ENCODE measurements around the gene ERMARD. TPM values are rescaled to one million over a fixed set of nuclear protein-coding genes. Genes with fewer than 3 reads are reported as not detected.

ERMARD gene
- total RNA-seq, result 10 to 100 TPM in 2 of 4 donors, 1 to 10 TPM in 2; 9.0 to 18.9 (median 11.2) TPM

GRCh38 chr6:169751242-169752073 lies at the start of gene ERMARD, which contains the start of gene DYNLT2:
Gene ERMARD (plus strand): TSS chr6:169751622. CDS start chr6:169751658, 36 bp downstream.
Gene DYNLT2 (minus strand): TSS chr6:169751572. CDS start chr6:169751458, 114 bp downstream.
- peak; percentile 81 to 89 for TF ChIP-seq POLR2A (IDR thresholded peaks at IDR 0.05)
- peak; percentile 39 to 59 (median 47) for TF ChIP-seq CTCF (IDR thresholded peaks at IDR 0.05 in 4 of 5, conservative IDR thresholded peaks at IDR 0.05 in 1 of 5)
- DNase-seq (peak; percentile 85 to 93), ATAC-seq (peak; percentile 97 to 98)
- H3K27me3 ChIP-seq, result no peaks in the 10 kb centered on the region
- no peaks in the 10 kb centered on the region for H3K36me3 ChIP-seq
- intact Hi-C loops (cut with DNase I; ENCODE audit: low total_unique reads) (loop anchor here (1.0 kb wide), 3 partner anchors 28 to 803 kb away; partner anchors contain the start of genes C6orf120, TBP and WDR27), in situ Hi-C loops (cut with MboI; ENCODE audit: low sequenced_read_pairs in 4 of 4) (loop anchor here in 3 of 4 donors (10.0 kb wide), 1 partner anchor 803 kb away; the partner anchor contains the start of genes PSMB1 (in 3 of the 3) and TBP (in 3 of the 3))
- H3K9me3 ChIP-seq, result no peaks in the 10 kb centered on the region
- peak within 1 kb of the TSS; percentile 91 to 94 (median 92) for H3K27ac ChIP-seq
- peak within 1 kb of the TSS; percentile 64 to 81 (median 70) for H3K4me3 ChIP-seq
- peaks cover 20% of the 10 kb centered on the region in 2 donors for H3K4me1 ChIP-seq

DNA sequence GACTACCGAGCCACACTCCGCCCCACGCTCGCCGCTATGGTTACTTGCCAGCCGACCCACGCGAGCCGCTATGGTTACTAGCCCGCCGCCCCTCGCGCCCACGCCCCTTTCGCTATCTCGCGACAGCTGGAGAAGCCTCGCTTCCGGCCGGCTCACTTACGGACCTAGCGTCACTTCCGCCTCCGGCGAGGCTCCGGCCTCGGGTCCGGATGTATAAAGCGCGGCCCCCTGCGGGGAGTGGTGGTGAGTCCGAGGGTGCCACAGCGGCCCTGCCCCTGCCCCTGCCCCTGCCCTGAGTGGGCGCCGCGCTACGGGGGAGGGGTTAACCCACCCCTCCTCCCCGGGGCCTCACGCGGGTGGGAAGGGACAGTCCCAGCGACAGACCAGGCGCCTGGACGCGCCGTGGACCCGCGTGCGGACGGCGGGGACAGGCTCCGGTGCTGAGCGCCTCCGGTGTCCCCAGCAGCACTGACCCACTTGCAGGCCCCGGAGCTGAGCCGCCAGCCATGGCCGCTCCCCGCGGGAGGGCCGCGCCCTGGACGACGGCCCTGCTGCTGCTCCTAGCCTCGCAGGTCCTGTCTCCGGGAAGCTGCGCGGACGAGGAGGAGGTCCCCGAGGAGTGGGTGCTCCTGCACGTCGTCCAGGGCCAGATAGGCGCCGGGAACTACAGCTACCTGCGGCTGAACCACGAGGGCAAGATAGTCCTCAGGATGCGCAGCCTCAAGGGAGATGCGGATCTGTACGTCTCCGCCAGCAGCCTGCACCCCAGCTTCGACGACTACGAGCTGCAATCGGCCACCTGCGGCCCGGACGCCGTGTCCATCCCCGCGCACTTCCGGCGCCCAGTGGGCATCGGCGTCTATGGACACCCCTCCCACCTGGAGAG lies 49.2 kb upstream of the ERMARD start, which contains the start of the genes C6orf120 and WDR27:
Gene C6orf120, plus strand, starts transcription at position 173 of the 886 bp plus-strand sequence. Its CDS starts 334 bp downstream, at position 507.
Gene WDR27, minus strand, starts transcription at position 76 of the 886 bp plus-strand sequence. CDS start 13,024 bp downstream, outside the sequence.
- ATAC-seq, result peak; percentile 92 to 95
- intact Hi-C loops (cut with DNase I; ENCODE audit: low total_unique reads), result loop anchor here (1.0 kb wide), 2 partner anchors 21 to 49 kb away; partner anchors contain the start of genes DYNLT2 and ERMARD
- Histone ChIP-seq H3K4me1 (peaks cover 36 to 51% of the 10 kb centered on the region in 2 donors), H3K27ac (peak within 1 kb of the TSS; percentile 87 to 97 (median 95)), H3K27me3 (no peaks in the 10 kb centered on the region), H3K9me3 (no peaks in the 10 kb centered on the region), H3K36me3 (peaks cover 0 to 6% of the 10 kb centered on the region in 2 donors), H3K4me3 (peak within 1 kb of the TSS; percentile 88 to 93 (median 90))
- DNase-seq, result peak; percentile 88 to 92
- in situ Hi-C loops (cut with MboI; ENCODE audit: low sequenced_read_pairs in 4 of 4), result no loop called here
- no peak for TF ChIP-seq CTCF (IDR thresholded peaks at IDR 0.05 in 4 of 5, conservative IDR thresholded peaks at IDR 0.05 in 1 of 5)
- TF ChIP-seq POLR2A (IDR thresholded peaks at IDR 0.05), result peak; percentile 92 to 94

- in situ Hi-C loops (cut with MboI; ENCODE audit: low sequenced_read_pairs in 4 of 4), result no loop called here
- no peak for ATAC-seq
Measured at GRCh38 chr6:169702840-169703246, 48.6 kb upstream of the ERMARD start.

More at GRCh38 chr6:169702840-169703246, 48.6 kb upstream of the ERMARD start:
- Histone ChIP-seq H3K4me3 (peak overlapping the region; percentile 88 to 93 (median 90)), H3K4me1 (peaks cover 33 to 51% of the 10 kb centered on the region in 2 donors), H3K36me3 (peaks cover 0 to 11% of the 10 kb centered on the region in 2 donors), H3K9me3 (no peaks in the 10 kb centered on the region), H3K27me3 (no peaks in the 10 kb centered on the region), H3K27ac (peak overlapping the region; percentile 87 to 97 (median 95))
- DNase-seq, result no peak
- TF ChIP-seq CTCF (IDR thresholded peaks at IDR 0.05 in 4 of 5, conservative IDR thresholded peaks at IDR 0.05 in 1 of 5) (no peak), POLR2A (IDR thresholded peaks at IDR 0.05) (no peak)
- intact Hi-C loops (cut with DNase I; ENCODE audit: low total_unique reads), result loop anchor here (1.0 kb wide), 2 partner anchors 20 to 48 kb away; partner anchors contain the start of genes DYNLT2 and ERMARD

Data from gastrocnemius medialis (tissue), 4 donors.